ENCODE measurements around the gene TTLL10.

Gene TTLL10

GRCh38 chr1:1233567-1233892, 59.9 kb downstream of the TTLL10 start:
- DNase-seq (ENCODE audit: low read depth, low spot score) = no peak

GRCh38 chr1:1234180-1234808, 60.6 kb downstream of the TTLL10 start:
- DNase-seq (ENCODE audit: low read depth, low spot score) = no peak

DNA sequence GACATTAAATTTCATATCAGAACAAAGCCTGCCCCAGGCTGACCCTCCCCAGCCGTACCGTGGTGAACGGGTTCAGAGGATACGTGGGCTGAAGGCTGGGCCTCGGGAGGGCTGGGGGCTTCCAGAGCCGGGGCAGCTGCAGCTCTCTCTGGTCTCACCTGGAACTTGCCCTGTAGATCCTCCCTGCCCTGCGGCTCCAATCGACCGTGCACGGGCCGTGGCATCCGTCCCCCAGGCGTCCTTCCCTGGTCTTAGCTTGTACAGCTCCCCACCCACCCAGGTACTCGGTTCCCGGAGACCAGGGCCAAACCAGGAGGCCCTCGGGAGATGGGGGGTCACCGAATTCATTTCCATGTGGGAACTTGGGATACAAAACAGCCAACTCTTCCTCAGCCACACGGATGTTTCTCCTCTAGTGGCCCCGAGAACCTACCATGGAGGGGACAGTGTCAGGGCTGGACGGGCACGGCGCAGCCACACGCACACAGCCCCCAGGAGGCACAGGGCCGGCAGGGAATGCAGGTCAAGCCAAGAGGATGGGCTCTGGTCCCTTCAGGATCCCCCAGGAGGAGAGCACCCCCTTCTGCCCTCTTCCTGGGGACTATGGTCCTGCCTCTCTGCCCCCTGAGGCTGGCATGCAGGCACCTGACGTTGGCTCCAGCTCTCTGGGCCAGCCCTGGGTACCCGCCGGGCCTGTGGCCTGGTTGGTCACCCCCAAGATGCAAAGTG, 61.5 kb downstream of the TTLL10 start:
- DNase-seq (ENCODE audit: low read depth, low spot score) = no peak

GRCh38 chr1:1236176-1236763, 62.6 kb downstream of the TTLL10 start:
- DNase-seq (ENCODE audit: low read depth, low spot score) = no peak

DNA sequence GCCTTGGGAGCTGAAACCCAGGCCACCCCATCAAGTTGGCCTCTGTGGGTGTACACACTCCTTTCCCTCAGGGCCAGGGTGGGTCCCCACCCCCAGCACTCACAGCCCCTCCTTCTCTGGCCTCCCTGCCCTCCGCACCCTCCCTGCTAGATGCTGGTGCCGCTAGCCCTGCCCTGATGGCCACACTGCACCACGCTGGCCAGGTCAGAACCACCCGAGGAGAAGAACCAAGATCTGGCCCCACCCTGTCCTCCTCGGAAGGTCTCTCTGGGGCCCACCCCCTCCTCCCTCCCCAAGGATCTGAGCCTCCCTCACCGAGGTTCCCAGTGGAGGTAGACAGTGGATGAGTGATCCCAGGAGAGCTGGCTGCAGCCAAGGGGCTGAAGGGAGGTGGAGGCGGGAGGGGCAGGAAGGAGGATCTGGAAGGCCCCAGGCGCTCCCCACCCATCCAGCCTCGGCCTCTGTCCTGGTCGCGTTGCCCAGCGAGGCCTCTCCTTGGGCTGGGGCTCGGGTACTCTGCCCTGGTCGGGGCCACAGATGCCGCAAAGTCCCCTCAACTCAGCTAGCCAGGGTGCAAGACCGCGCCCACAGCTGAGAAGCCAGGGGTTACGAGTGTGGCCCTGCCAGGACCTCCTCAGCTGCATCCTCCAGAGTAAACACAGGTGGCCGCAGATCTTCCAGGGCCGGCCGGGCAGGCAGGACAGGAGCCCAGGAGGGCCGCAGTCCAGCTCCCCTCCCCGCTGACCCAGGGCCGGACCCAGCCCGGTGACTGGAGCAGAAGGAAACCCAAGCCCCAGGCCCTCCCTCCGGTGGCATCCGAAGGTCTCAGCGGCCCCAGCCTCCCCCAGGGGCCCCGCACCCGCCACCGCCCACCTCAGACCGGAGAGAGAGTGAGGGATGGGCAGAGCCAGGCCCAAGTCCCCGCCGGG, 63.5 kb downstream of the TTLL10 start:
- DNase-seq (ENCODE audit: low read depth, low spot score) = no peak

DNA sequence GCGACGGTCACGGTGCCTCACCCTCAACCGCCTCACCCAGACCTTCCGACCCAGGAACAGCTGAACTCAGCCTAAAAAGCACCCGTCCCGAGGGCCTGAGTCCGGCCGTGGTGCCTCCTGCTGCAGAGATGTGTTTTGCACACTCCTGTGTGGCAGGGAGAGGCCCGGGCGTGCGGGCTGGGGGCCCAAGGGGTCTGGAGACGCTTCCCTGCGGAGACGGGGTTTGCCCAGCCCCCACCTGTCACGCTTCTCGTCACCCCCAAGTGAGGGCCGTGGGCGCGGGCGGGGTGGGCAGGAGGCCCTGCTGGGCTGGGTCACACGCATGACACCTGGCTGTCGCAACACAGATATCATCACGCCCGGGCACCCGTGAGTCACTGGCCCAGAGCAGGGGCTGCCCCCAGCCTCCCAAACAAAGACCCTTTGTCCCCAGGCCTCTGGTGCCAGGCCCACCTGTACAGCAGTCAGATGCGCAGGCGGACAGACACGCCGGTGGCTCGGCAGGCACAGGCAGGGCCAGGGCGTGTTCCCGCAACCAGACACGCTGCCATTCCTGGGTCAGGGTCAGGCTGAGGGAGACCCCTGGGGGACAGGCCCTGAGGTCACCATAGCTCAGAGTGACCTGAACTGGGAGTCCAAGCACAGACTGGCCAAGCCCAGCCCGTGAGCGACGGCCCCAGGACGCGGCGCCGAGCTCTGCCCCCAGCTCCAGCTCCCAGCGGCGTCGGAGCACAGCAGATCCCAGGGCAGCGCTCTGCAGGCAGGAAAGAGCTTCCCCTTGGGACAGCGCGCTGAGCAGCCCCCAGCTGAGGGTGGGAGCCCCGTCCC, 64.4 kb downstream of the TTLL10 start:
- no peak for DNase-seq (ENCODE audit: low read depth, low spot score)

GRCh38 chr1:1238702-1239178, 65.1 kb downstream of the TTLL10 start:
- no peak for DNase-seq (ENCODE audit: low read depth, low spot score)

- no peak for DNase-seq (ENCODE audit: low read depth, low spot score)
Observed at GRCh38 chr1:1239227-1239613, 65.5 kb downstream of the TTLL10 start.

GRCh38 chr1:1239614-1240347, 66.1 kb downstream of the TTLL10 start:
- DNase-seq (ENCODE audit: low read depth, low spot score) = no peak

GRCh38 chr1:1240348-1240732, 66.7 kb downstream of the TTLL10 start:
- DNase-seq (ENCODE audit: low read depth, low spot score) = no peak

GRCh38 chr1:1240822-1241587, 67.3 kb downstream of the TTLL10 start:
- no peak for DNase-seq (ENCODE audit: low read depth, low spot score)

- no peak for DNase-seq (ENCODE audit: low read depth, low spot score)
Observed at GRCh38 chr1:1241588-1242219, 68.0 kb downstream of the TTLL10 start.

DNA sequence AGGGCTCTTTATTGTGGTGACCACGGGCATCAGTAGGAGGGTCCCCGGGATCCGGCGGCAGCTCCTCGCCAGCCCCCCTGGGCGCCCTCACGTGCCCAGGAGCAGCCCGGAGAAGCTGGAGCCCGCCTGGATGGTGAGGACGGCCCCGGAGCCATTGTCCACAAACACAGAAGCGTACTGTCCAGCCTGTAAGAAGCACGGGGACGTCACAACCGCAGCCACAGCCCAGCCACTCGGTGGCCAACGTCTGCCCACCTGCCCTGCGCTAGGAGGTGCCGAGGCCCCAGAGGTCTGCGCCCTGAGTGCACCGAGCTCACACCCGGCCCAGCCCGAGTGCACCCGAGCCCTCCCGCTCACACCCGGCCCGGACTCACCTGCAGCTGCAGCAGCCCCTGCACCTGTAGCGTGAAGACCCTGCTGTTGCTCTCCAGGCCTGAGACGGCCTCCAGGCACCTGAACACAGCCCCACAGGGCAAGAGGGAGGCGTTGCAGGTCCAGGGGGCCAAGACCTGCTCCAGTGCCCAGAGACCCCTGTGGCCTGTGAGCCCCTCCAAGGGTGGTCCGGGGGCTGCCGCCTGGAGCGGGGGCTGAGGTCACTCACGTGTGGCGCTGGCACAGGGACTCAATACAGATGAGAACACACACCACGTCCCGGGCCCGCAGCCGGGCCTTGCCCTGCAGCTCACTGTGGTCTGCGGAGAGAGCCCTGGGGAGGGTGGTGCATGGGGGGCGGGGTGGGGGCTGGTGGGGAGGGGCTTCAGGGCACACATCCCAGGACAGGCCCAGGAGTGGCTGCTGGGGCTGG, 69.0 kb downstream of the TTLL10 start:
- no peak for DNase-seq (ENCODE audit: low read depth, low spot score)

GRCh38 chr1:1243266-1243660, 69.6 kb downstream of the TTLL10 start:
- no peak for DNase-seq (ENCODE audit: low read depth, low spot score)

- no peak for DNase-seq (ENCODE audit: low read depth, low spot score)
Observed at GRCh38 chr1:1243807-1244191, 70.1 kb downstream of the TTLL10 start.

GRCh38 chr1:1244192-1244811, 70.6 kb downstream of the TTLL10 start:
- no peak for DNase-seq (ENCODE audit: low read depth, low spot score)

DNA sequence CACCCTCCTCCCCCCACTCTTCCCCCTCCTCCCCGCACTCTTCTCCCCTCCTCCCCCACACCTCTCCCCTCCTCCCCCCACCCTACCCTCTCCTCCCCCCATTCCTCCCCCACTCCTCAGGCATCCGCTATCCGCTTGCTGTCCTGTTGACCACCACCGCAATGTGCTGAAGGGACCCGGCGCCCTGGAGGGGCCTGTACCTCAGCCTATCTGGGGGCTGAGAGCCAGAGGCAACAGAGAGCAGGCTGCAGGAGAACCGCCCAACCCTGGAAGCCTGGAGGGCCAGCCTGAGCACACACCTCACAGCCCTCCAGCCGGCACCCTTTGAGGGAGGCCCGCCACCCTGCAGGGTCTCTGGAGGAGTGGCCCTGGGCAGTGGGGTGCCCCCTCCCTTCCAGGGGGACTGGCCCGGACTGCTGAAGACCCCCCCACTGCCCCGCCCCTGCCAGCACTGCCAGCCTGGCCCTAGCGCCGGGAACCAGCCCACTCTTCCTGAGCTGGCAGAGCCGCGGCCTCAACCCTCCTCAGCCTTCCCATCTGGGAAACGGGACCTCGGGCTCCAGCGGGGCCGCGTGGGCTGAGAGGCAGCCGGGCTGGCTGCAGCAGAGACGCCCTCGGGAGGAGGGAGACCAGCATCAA, 71.6 kb downstream of the TTLL10 start:
- no peak for DNase-seq (ENCODE audit: low read depth, low spot score)

All from activated naive CD8-positive, alpha-beta T cell treated with anti-CD3 and anti-CD28 coated beads, Interleukin-2, amount 50 U/mL, for 16 hours (primary cell).